SH-SY5Y (cell line): ENCODE measurements around the gene TNXB.

Experiments used
- GATA2 ChIP-seq: IDR thresholded peaks from 2 replicates; pipeline ENCODE4 v1.6.1; 2011; ENCODE audit warnings: mild to moderate bottlenecking, low read depth, low read length
- GATA3 ChIP-seq: IDR thresholded peaks from 2 replicates; pipeline ENCODE4 v1.6.1; 2011; ENCODE audit warnings: low read depth, mild to moderate bottlenecking, low read length, moderate library complexity

- TF ChIP-seq GATA3 (no peak), GATA2 (no peak)
These were observed 40.1 kb upstream of the TNXB start for GRCh38 chr6:32149092-32149755.
